GM23338 (cell line): ENCODE data around the gene LSM14A. TPM values are rescaled to one million over a fixed set of nuclear protein-coding genes. Genes with fewer than 3 reads are reported as not detected.

Source experiments
- ATAC-seq: fragments of 200-7000 bp; cut with Tn5 transposase; 3 replicates; pipeline ENCODE4 v1.9.1; 2020
- DNase-seq: peaks from one replicate; pipeline ENCODE4 v3.0.0-alpha.2; 2015; ENCODE audit warnings: low spot score
- H2AFZ ChIP-seq: fragments of 200-600 bp; sonication (generic); 2 replicates; pipeline ENCODE4 v1.8.0; 2016; ENCODE audit warnings: antibody characterized with exemption, mild to moderate bottlenecking, moderate library complexity
- H3F3A ChIP-seq: fragments of 200-600 bp; sonication (generic); replicated peaks from 2 replicates; pipeline ENCODE4 v1.8.0; 2017; ENCODE audit warnings: antibody characterized with exemption, mixed run types, low read depth
- H3K27ac ChIP-seq: fragments of 200-600 bp; sonication (generic); 2 replicates; pipeline ENCODE4 v1.6.1; 2016; ENCODE audit warnings: low read depth
- H3K27me3 ChIP-seq: fragments of 200-600 bp; sonication (generic); 2 replicates; pipeline ENCODE4 v1.8.0; 2016; ENCODE audit warnings: mild to moderate bottlenecking, mixed run types, moderate library complexity; ENCODE audit not compliant: insufficient read depth
- H3K36me3 ChIP-seq: fragments of 200-600 bp; sonication (generic); 2 replicates; pipeline ENCODE4 v1.8.0; 2016; ENCODE audit warnings: mild to moderate bottlenecking; ENCODE audit not compliant: insufficient read depth
- H3K4me1 ChIP-seq: fragments of 200-600 bp; sonication (generic); 2 replicates; pipeline ENCODE4 v1.8.0; 2016; ENCODE audit warnings: mild to moderate bottlenecking, moderate library complexity; ENCODE audit not compliant: insufficient read depth
- H3K4me2 ChIP-seq: fragments of 200-600 bp; sonication (generic); 2 replicates; pipeline ENCODE4 v1.7.1; 2017; ENCODE audit warnings: mixed run types
- H3K4me3 ChIP-seq: fragments of 200-600 bp; sonication (generic); 2 replicates; pipeline ENCODE4 v1.6.1; 2016; ENCODE audit warnings: mixed run types
- H3K79me2 ChIP-seq: fragments of 200-600 bp; sonication (generic); replicated peaks from 2 replicates; pipeline ENCODE4 v1.8.0; 2017; ENCODE audit warnings: mild to moderate bottlenecking; ENCODE audit not compliant: insufficient read depth
- H3K9me2 ChIP-seq: fragments of 200-600 bp; sonication (generic); 2 replicates; pipeline ENCODE4 v1.8.0; 2017; ENCODE audit not compliant: insufficient read depth
- H4K20me1 ChIP-seq: fragments of 200-600 bp; sonication (generic); replicated peaks from 2 replicates; pipeline ENCODE4 v1.8.0; 2017; ENCODE audit warnings: mild to moderate bottlenecking; ENCODE audit not compliant: insufficient read depth
- H3K27ac Mint-ChIP-seq: 2 replicates; pipeline ENCODE4 v1.8.0; 2020; ENCODE audit warnings: inconsistent platforms, mild to moderate bottlenecking, moderate library complexity, mixed read lengths
- H3K27me3 Mint-ChIP-seq: 3 replicates; pipeline ENCODE4 v1.8.0; 2022; ENCODE audit warnings: low read depth, mild to moderate bottlenecking, moderate library complexity, mixed read lengths, inconsistent platforms; ENCODE audit not compliant: insufficient read depth, poor library complexity
- H3K36me3 Mint-ChIP-seq: 3 replicates; pipeline ENCODE4 v1.8.0; 2021; ENCODE audit warnings: low read depth, mild to moderate bottlenecking, inconsistent platforms, moderate library complexity, mixed read lengths
- H3K4me1 Mint-ChIP-seq: 3 replicates; pipeline ENCODE4 v1.8.0; 2020; ENCODE audit warnings: mild to moderate bottlenecking, inconsistent platforms, mixed read lengths
- H3K4me3 Mint-ChIP-seq: 3 replicates; pipeline ENCODE4 v1.8.0; 2021; ENCODE audit warnings: moderate library complexity, mild to moderate bottlenecking, inconsistent platforms, mixed read lengths
- H3K9me3 Mint-ChIP-seq: 3 replicates; pipeline ENCODE4 v1.8.0; 2020; ENCODE audit warnings: moderate library complexity, mild to moderate bottlenecking, inconsistent platforms, mixed read lengths
- CREB1 ChIP-seq: fragments of 250-450 bp; sonication (Bioruptor Pico); IDR thresholded peaks from 2 replicates; pipeline ENCODE4 v1.5.0; 2020; ENCODE audit warnings: low read depth, mild to moderate bottlenecking, moderate library complexity
- CTCF ChIP-seq, 2 experiments: fragments of 200-600 bp in 1 of 2; sonication (generic) in 1 of 2; conservative IDR thresholded peaks; 2 replicates each; pipeline versions ENCODE4 v1.5.1 to v1.6.1; 2016 to 2017; ENCODE audit warnings: antibody characterized with exemption in 2 of 2, low read depth in 2 of 2, mild to moderate bottlenecking in 2 of 2, moderate library complexity in 1 of 2
- EZH2 ChIP-seq: fragments of 200-600 bp; sonication (generic); IDR thresholded peaks from one replicate; pipeline ENCODE4 v1.8.0; 2017; ENCODE audit warnings: antibody characterized with exemption, mild to moderate bottlenecking, low read depth; ENCODE audit not compliant: unreplicated experiment
- EZH2phosphoT487 ChIP-seq: fragments of 200-600 bp; sonication (generic); IDR thresholded peaks from one replicate; pipeline ENCODE4 v1.8.1; 2018; ENCODE audit warnings: antibody characterized with exemption; ENCODE audit not compliant: unreplicated experiment
- JUNB ChIP-seq: IDR thresholded peaks from one replicate; pipeline ENCODE4 v1.6.1; 2016; ENCODE audit warnings: antibody characterized with exemption; ENCODE audit not compliant: unreplicated experiment
- NANOG ChIP-seq: IDR thresholded peaks from 2 replicates; pipeline ENCODE4 v1.6.1; 2016; ENCODE audit warnings: antibody characterized with exemption, borderline replicate concordance
- POLR2AphosphoS5 ChIP-seq: IDR thresholded peaks from 2 replicates; pipeline ENCODE4 v1.6.1; 2016; ENCODE audit warnings: antibody characterized with exemption, low read depth
- REST ChIP-seq: IDR thresholded peaks from one replicate; pipeline ENCODE4 v1.6.1; 2018; ENCODE audit warnings: antibody characterized with exemption; ENCODE audit not compliant: unreplicated experiment
- STAT1 ChIP-seq: IDR thresholded peaks from one replicate; pipeline ENCODE4 v1.6.1; 2016; ENCODE audit warnings: antibody characterized with exemption; ENCODE audit not compliant: unreplicated experiment
- ZNF114 ChIP-seq: fragments of 250-450 bp; sonication (Bioruptor Pico); IDR thresholded peaks from 2 replicates; pipeline ENCODE4 v1.5.0; 2020; ENCODE audit warnings: mild to moderate bottlenecking, moderate library complexity
- ZNF331 ChIP-seq: fragments of 250-450 bp; sonication (Bioruptor Pico); IDR thresholded peaks from 2 replicates; pipeline ENCODE4 v1.5.0; 2020; ENCODE audit warnings: low read depth, mild to moderate bottlenecking, moderate library complexity
- ZNF462 ChIP-seq: fragments of 250-450 bp; sonication (Bioruptor Pico); IDR thresholded peaks from 2 replicates; pipeline ENCODE4 v1.5.0; 2020; ENCODE audit warnings: mild to moderate bottlenecking, moderate library complexity
- polyA plus RNA-seq: library from polyadenylated mRNA; unstranded; fragments of >200 nt; fragmentation: Nextera tagmentation; extraction: Ambion mirVana; gene quantifications from 2 replicates; pipeline ENCODE4 v1.2.1, GENCODE V29; 2016
- total RNA-seq: library from RNA; depleted of rRNA; stranded (reverse); fragments of >200 nt; shearing (Covaris generic); gene quantifications from 2 replicates; pipeline ENCODE4 v1.2.3, GENCODE V29; 2014
- TF ChIP-seq, protein P1 (sequence below): IDR thresholded peaks from 2 replicates; pipeline ENCODE4 v1.6.1; 2016; ENCODE audit warnings: antibody characterized with exemption

The LSM14A gene
- total and polyA plus RNA-seq, 2 experiments from 2014 or later, result 109 to 166 TPM

DNA sequence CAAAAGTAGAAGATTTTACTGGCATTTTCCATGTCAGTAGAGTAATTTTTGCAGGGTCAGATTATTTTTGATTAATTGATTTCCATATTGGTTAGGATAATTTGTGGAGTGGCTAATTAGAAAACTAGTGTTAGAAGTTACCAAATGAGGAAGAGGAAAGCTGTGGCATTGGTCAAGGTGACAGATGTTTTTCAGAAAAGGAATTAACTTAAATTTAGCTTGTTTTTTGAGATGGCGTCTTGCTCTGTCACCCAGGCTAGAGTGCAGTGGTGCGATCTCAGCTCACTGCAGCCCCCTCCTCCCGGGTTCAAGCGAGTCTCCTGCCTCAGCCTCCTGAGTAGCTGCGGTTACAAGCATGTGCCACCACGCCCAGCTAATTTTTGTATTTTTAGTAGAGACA is 28.8 kb downstream of the LSM14A start:
- peaks cover 13% of the 10 kb centered on the region for H3K79me2 ChIP-seq
- H3K36me3 Mint-ChIP-seq, result peaks cover 63% of the 10 kb centered on the region

More for the DNA sequence above, 28.8 kb downstream of the LSM14A start:
- H2AFZ ChIP-seq, result no peak overlapping the region
- no peak overlapping the region for H3K27ac ChIP-seq
- Mint-ChIP-seq H3K4me3 (no peak overlapping the region), H3K4me1 (no peaks in the 10 kb centered on the region), H3K27me3 (peaks cover 7% of the 10 kb centered on the region), H3K27ac (peak overlapping the region; percentile 24; the same call in 1 of the 2 replicates), H3K9me3 (no peaks in the 10 kb centered on the region)
- H3K36me3 ChIP-seq, result peaks cover 25% of the 10 kb centered on the region
- ATAC-seq, result no peak
- H4K20me1 ChIP-seq, result peaks cover 19% of the 10 kb centered on the region
- H3K27me3 ChIP-seq, result no peaks in the 10 kb centered on the region
- H3K4me1 ChIP-seq, result no peaks in the 10 kb centered on the region
- H3K9me2 ChIP-seq, result no peaks in the 10 kb centered on the region
- no peak overlapping the region for H3K4me3 ChIP-seq
- H3K4me2 ChIP-seq, result no peak overlapping the region
- H3F3A ChIP-seq, result no peaks in the 10 kb centered on the region
- TF ChIP-seq REST (no peak), ZNF114 (CRISPR knock-in tag) (no peak), POLR2AphosphoS5 (no peak), STAT1 (no peak), JUNB (no peak), ZNF331 (no peak), ZNF462 (CRISPR knock-in tag) (no peak), EZH2 (no peak), CREB1 (CRISPR knock-in tag) (no peak), NANOG (no peak), CTCF (conservative IDR thresholded peaks at IDR 0.05; ENCODE audit: low read depth in 2 of 2) (no peak), EZH2phosphoT487 (no peak)
- TF ChIP-seq, protein P1, sequence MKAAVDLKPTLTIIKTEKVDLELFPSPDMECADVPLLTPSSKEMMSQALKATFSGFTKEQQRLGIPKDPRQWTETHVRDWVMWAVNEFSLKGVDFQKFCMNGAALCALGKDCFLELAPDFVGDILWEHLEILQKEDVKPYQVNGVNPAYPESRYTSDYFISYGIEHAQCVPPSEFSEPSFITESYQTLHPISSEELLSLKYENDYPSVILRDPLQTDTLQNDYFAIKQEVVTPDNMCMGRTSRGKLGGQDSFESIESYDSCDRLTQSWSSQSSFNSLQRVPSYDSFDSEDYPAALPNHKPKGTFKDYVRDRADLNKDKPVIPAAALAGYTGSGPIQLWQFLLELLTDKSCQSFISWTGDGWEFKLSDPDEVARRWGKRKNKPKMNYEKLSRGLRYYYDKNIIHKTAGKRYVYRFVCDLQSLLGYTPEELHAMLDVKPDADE, result no peak
- DNase-seq, result no peak
